Middle frontal gyrus (tissue), 1 donor: Measurements from ENCODE around the gene TRIM27.
"Not testable (repeated sequence)": the region's sequence is repeated elsewhere in the genome, so short reads cannot be mapped to it uniquely, and the experiment has no call there.

ENCODE experiments used
- DNase-seq: peaks from one replicate; pipeline ENCODE4 v3.0.0-alpha.2; 2015; ENCODE audit warnings: low spot score; ENCODE audit errors: extremely low spot score

TRIM27 gene

GRCh38 chr6:28941684-28942448 lies 18.1 kb upstream of the TRIM27 start:
- no peak for DNase-seq

DNA sequence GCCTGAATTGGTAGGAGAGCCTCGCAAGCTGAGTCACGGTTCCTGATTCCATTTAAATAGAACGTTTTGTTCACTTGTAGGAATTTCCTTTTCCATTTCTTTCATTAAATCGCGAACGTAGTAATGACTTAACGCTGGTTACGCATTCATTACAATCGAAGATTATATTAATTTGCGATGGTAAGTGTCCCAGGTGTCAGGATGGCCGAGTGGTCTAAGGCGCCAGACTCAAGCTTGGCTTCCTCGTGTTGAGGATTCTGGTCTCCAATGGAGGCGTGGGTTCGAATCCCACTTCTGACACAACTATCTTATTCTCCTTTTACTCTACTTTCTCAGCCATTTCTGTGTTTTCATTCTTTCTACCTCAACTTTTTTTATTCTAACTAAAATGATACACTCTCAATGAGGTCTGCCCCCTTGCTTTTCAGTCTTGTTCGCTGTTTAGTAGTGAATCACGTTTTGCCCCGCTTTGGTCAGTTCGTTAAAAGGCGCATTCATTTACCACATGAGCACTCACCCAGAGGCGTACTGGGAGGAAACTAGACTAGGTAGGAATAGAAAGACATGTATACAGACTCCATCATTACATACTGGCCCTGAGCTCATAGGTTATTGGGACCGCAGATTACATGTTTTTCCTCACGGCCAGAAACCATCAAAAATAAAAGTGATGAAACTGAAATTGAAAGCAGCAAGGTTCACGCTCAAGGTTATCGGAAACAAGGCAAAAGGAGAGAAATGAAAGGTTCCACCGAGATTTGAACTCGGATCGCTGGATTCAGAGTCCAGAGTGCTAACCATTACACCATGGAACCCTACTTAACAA lies 17.3 kb upstream of the TRIM27 start:
- peak; percentile 77 for DNase-seq

DNA sequence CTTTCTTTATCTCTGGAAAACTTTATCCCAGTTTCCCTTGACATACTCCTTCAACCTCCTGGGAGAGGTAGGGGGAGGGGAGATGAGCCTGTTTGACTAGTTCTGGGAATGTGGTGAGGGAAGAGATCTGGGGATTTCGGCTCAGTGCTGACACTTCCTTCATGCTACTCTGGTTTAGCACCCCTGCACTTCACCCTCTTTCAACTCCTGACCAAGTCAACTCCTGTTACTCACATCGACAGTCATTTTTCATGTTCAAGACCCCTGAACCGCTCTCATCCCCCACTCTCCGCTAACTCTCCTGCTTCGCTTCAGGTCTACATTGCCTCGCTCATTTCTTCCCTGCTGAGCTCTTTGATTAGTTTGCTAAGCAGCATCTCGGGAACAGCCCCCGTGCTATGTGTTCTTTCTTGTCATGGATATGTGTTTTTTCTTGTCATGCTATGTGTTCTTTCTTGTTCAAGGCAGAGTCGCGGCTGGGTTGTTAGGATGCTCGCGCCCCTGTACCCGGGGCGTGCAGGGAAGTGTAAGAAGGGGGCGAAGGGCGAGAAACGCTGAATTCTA lies 16.6 kb upstream of the TRIM27 start:
- no peak for DNase-seq

DNA sequence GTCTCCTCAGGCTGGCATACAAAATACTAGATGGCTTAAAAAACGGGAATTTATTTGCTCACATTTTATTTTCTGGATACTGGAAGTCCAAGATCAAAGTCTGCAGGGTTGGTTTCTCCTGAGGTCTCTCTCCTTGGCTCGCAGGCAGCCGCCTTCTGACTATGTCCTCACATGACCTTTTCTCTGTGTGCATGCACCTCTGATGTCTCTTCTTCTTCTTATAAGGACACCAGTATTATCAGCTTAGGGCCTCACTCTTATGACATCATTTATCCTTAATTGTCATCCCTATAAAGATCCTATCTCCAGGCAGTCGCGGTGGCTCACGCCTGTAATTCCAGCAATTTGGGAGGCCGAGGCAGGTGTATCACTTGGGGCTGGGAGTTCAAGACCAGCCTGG lies 9.3 kb upstream of the TRIM27 start:
- DNase-seq = no peak

DNA sequence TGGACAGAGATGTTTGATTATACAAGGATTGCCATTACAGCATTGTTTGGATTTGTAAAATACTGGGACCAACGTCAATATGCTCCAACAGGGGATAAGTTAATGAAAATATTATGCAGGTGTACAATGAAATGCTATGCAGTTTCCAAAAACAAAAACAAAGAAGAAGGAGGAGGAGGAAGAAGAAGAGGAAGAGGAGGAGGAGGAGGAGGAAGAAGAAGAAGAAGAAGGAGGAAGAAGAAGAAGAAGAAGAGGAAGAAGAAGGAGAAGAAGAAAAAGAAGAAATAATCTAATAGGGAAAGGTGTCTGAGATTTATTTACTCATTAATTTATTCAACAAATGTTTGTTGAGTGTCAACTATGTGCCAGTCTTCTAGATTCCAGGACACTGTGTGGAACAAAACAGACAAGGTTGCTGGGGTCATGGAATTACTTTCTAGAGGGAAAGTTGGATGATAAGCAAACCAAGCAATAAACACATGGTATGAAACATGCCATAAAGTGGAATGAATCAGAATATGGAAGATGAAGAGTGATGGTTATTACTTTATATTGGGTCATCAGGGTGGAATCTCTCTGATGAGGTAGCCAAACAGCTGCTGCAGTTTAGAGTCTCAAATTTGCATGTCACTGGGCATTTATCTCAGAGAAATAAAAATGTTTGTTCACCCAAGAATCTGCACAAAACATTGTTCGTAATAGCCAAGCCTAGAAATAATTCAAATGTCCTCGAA lies 6.3 kb upstream of the TRIM27 start:
- no peak for DNase-seq

GRCh38 chr6:28929339-28929738 lies 5.6 kb upstream of the TRIM27 start:
- DNase-seq = not testable (repeated sequence)

- DNase-seq = no peak
Observed at GRCh38 chr6:28927846-28928245, 4.1 kb upstream of the TRIM27 start.

DNA sequence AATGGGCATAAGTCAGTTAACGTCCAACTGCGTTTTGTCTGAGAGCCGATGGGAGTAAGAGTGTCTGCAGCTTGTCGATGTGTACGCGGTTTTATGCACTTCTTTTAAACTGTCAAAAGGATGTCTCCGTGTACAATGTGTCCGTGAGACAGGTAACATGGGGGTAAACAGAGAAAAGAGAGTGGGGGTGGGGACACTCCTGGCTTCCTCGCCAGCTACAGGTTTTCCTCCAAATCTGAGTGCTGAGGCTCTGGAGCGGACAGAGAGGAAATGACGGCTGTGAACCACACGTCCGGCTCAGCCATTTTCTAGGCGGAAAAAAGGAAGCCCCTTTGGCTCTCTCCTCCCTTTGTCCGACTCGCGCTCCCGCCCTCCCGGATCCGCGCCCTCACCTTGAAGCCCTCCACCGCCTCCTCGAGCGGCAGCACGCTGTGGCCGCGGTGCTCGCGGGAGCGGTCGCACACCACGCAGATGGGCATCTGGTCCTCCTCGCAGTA lies 916 bp downstream of the TRIM27 start:
- no peak for DNase-seq

GRCh38 chr6:28922004-28922820 lies 1.6 kb downstream of the TRIM27 start:
- no peak for DNase-seq

DNA sequence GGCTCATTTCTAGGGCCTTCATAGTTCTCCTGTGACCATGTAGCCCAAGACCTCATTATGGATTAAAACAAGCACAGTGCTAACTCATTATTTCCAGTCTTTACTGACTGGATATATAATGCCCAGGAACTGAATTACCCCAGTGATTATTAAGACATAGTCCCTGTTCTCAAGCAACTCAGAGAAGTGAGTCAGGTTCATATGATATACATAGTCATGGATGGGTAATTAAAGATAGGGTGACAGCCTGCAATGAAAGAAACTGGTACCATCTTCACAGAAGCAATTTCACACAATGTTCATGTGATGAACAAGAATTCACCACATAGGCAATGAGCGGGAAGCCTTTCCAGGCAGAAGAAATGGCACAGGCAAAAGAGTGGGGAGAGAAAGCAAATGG lies 3.5 kb downstream of the TRIM27 start:
- DNase-seq = no peak

GRCh38 chr6:28914941-28915340 lies 8.8 kb downstream of the TRIM27 start:
- DNase-seq = no peak

DNA sequence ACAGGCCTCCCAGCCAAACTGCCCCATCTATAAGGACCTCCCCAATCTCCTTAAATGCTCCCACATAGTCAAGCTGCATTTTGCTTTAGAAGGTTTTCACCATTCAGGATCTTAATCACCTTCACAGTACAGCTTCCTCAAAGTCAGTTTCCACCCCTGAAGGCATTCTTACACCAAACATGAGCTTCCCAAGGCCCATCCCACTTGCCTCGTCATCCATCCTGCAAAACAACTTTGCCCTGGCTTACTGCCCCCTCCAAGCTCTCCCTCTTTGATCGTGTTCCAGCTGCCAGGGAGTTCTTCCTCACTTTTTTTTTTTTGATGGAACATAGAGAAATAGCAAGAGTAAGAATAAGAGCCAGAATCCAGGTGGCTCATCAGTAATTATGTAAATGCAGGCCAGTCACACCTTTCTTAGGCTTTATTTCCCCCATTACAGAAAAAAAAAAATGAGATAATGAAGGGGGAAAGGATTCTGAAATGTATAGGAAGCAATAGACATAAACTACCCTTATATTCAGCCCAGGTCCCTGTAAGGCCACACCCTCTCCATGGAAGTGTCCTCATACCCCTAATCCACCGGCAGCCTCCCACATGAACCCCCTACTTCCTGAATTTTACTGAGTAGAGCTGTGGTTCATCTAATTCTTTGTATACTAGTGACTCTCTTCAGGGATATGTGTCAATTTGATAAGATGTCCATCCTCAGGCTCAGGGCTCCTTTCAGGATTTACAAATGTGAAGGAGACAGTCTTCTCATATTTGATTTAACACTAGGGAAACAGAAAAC lies 12.7 kb downstream of the TRIM27 start:
- DNase-seq = no peak

DNA sequence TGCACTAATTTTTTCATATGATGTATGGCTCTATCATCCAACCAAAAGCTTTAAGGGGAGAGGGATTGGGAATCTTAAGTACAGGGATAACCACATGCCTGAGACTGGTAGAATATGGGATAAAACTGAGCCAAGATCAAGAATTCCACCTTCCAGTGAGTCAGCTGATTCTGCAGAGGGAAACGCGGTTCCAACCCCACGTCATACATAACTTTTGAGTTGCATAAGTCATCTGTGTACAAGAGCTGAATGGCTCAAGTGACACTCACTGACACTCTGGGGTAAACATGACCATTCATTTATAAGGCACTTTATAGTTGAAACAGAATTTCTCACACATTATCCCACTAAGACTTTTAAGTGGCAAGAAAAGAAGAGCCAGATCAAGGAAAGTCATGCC lies 16.4 kb downstream of the TRIM27 start:
- DNase-seq = no peak

GRCh38 chr6:28906669-28907068 lies 17.1 kb downstream of the TRIM27 start:
- no peak for DNase-seq

DNA sequence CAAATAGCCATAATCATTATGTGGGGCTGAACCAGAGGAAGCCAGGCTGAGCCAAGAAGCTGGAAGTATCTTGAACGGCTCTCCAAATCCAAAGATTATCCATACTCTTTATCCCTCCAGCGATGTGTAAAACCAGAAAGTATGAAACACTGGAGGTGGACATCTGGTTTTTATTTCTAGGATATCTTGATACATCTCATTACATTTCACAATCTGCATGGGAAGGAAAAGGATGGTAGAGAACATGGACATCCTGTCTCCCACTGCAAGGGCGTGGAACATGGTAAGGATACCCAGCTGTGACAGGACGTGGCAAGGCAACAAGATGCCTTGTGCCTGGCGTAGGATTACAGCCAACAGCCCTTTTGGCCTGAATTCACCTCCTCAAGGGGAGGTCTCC lies 20.1 kb downstream of the TRIM27 start:
- no peak for DNase-seq

DNA sequence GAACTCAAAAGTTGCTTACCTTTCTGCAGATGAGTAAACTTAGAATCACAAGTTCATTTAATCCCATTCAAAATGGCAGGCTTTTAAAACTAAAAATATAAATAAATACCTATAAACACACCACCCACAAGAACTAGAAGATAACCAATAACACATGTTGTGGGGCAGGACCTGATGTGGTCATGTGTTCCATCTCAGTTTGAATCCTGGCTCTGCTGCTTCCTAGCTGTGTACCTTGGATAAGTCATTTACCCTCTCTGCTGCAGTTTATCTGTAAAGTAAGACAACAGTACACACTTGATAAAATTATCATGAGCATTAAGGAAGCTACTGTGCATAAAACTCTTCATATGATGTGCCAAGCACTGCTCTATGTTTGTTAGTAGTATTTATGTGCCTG lies 22.0 kb downstream of the TRIM27 start:
- DNase-seq = no peak

- DNase-seq = no peak
Observed at GRCh38 chr6:28900577-28901256, 23.1 kb downstream of the TRIM27 start.

GRCh38 chr6:28898710-28898965 lies 25.1 kb downstream of the TRIM27 start:
- no peak for DNase-seq

- peak; percentile 6 for DNase-seq
Observed at GRCh38 chr6:28897369-28897745, 26.4 kb downstream of the TRIM27 start.
